HepG2 (cell line): Measurements from ENCODE around the gene MYO3B. TPM values are rescaled to one million over a fixed set of nuclear protein-coding genes. Genes with fewer than 3 reads are reported as not detected.

Experiments
- CBFB ChIP-seq: sonication (generic); formaldehyde crosslinking; IDR thresholded peaks from 2 replicates; pipeline ENCODE4 v1.4.0; 2020; ENCODE audit warnings: missing genetic modification reagents
- CENPBD1 ChIP-seq: sonication (generic); formaldehyde crosslinking; IDR thresholded peaks from 2 replicates; pipeline ENCODE4 v1.8.0; 2022; ENCODE audit warnings: missing genetic modification reagents, low read depth, mild to moderate bottlenecking, borderline replicate concordance
- CHCHD3 ChIP-seq: sonication (generic); formaldehyde crosslinking; IDR thresholded peaks from 2 replicates; pipeline ENCODE4 v1.8.0; 2022; ENCODE audit warnings: mild to moderate bottlenecking, missing genetic modification reagents, moderate library complexity
- ETV6 ChIP-seq: sonication (generic); formaldehyde crosslinking; conservative IDR thresholded peaks from 2 replicates; pipeline ENCODE4 v1.4.0; 2020; ENCODE audit warnings: missing genetic modification reagents
- KDM4B ChIP-seq: sonication (generic); formaldehyde crosslinking; IDR thresholded peaks from 2 replicates; pipeline ENCODE4 v1.4.0; 2020; ENCODE audit warnings: missing genetic modification reagents
- KMT2A ChIP-seq: sonication (generic); formaldehyde crosslinking; IDR thresholded peaks from 2 replicates; pipeline ENCODE4 v1.4.0; 2020; ENCODE audit warnings: missing genetic modification reagents
- NR2F1 ChIP-seq, 2 experiments: fragments of 450-650 bp in 1 of 2; formaldehyde crosslinking in 1 of 2; IDR thresholded peaks; 2 replicates each; pipeline versions ENCODE4 v1.5.0 to v1.6.1; 2016 to 2020; ENCODE audit warnings: mild to moderate bottlenecking in 1 of 2, missing compliant biosample characterization in 1 of 2, missing genetic modification reagents in 1 of 2, moderate library complexity in 1 of 2
- RBAK ChIP-seq: sonication (generic); formaldehyde crosslinking; IDR thresholded peaks from 2 replicates; pipeline ENCODE4 v1.5.1; 2020; ENCODE audit warnings: mild to moderate bottlenecking, missing genetic modification reagents
- REL ChIP-seq: sonication (generic); formaldehyde crosslinking; conservative IDR thresholded peaks from 2 replicates; pipeline ENCODE4 v1.8.0; 2022; ENCODE audit warnings: mild to moderate bottlenecking, missing genetic modification reagents, moderate library complexity
- RXRB ChIP-seq: IDR thresholded peaks from 2 replicates; pipeline ENCODE4 v1.6.1; 2016; ENCODE audit warnings: borderline replicate concordance, missing genetic modification reagents, missing compliant biosample characterization
- SNAI1 ChIP-seq: sonication (generic); formaldehyde crosslinking; IDR thresholded peaks from 2 replicates; pipeline ENCODE4 v1.5.0; 2020; ENCODE audit warnings: mild to moderate bottlenecking, missing genetic modification reagents, borderline replicate concordance
- ZBTB20 ChIP-seq: sonication (generic); formaldehyde crosslinking; IDR thresholded peaks from 2 replicates; pipeline ENCODE4 v1.8.1; 2023; ENCODE audit warnings: missing genetic modification reagents, low read depth, mild to moderate bottlenecking, borderline replicate concordance
- ZBTB21 ChIP-seq: sonication (generic); formaldehyde crosslinking; IDR thresholded peaks from 2 replicates; pipeline ENCODE4 v1.4.0; 2020; ENCODE audit warnings: missing genetic modification reagents
- ZBTB3 ChIP-seq: sonication (generic); formaldehyde crosslinking; IDR thresholded peaks from 2 replicates; pipeline ENCODE4 v1.4.0; 2020; ENCODE audit warnings: low read depth, mild to moderate bottlenecking, moderate library complexity, missing genetic modification reagents, borderline replicate concordance
- ZNF543 ChIP-seq: sonication (generic); formaldehyde crosslinking; IDR thresholded peaks from 2 replicates; pipeline ENCODE4 v1.4.0; 2020; ENCODE audit warnings: mild to moderate bottlenecking, missing genetic modification reagents
- ZNF557 ChIP-seq: sonication (generic); formaldehyde crosslinking; IDR thresholded peaks from 2 replicates; pipeline ENCODE4 v1.4.0; 2020; ENCODE audit warnings: missing genetic modification reagents
- ZNF564 ChIP-seq: sonication (generic); formaldehyde crosslinking; IDR thresholded peaks from 2 replicates; pipeline ENCODE4 v1.8.1; 2023; ENCODE audit warnings: mild to moderate bottlenecking, missing genetic modification reagents
- ZNF644 ChIP-seq: IDR thresholded peaks from 2 replicates; pipeline ENCODE4 v1.6.1; 2016; ENCODE audit warnings: low read depth
- ZNF878 ChIP-seq: sonication (generic); formaldehyde crosslinking; IDR thresholded peaks from 2 replicates; pipeline ENCODE4 v1.8.1; 2023; ENCODE audit warnings: mild to moderate bottlenecking, missing genetic modification reagents, moderate library complexity
- polyA plus RNA-seq, 8 experiments: library from polyadenylated mRNA; depleted of rRNA in 3 of 8; stranded (reverse) in 7 of 8; unstranded in 1 of 8; fragments of >200 nt; fragmentation: Illumina TruSeq in 4 of 8; extraction: Trizol in 4 of 8; gene quantifications; 2 replicates each; pipeline versions ENCODE4 v1.2.1 to v1.2.3, GENCODE V29; 2011 to 2016; ENCODE audit warnings: low read depth in 4 of 8, missing spikeins in 1 of 8, mixed read lengths in 1 of 8; ENCODE audit not compliant: insufficient read depth in 1 of 8
- total RNA-seq, 5 experiments: library from RNA; depleted of rRNA; stranded (reverse); fragments of >200 nt; fragmentation: Illumina TruSeq; extraction: Trizol; gene quantifications; 2 replicates each; pipeline ENCODE4 v1.2.3, GENCODE V29; 2016; ENCODE audit warnings: low read depth in 1 of 5
- TF ChIP-seq, protein P1 (sequence below): sonication (generic); formaldehyde crosslinking; IDR thresholded peaks from 2 replicates; pipeline ENCODE4 v1.4.0; 2020; ENCODE audit warnings: missing genetic modification reagents
- TF ChIP-seq, protein P2 (sequence below): sonication (generic); formaldehyde crosslinking; IDR thresholded peaks from 2 replicates; pipeline ENCODE4 v1.5.1; 2020; ENCODE audit warnings: mild to moderate bottlenecking, missing genetic modification reagents
- TF ChIP-seq, protein P3 (sequence below): sonication (generic); formaldehyde crosslinking; conservative IDR thresholded peaks from 2 replicates; pipeline ENCODE4 v1.4.0; 2020; ENCODE audit warnings: missing genetic modification reagents

Gene MYO3B
- total and polyA plus RNA-seq, 2 of the 13 experiments (the other 11 are each of a cell fraction or from before 2014, with no cell fraction given) = 0.01 TPM; not detected in 1

- TF ChIP-seq, protein P1, sequence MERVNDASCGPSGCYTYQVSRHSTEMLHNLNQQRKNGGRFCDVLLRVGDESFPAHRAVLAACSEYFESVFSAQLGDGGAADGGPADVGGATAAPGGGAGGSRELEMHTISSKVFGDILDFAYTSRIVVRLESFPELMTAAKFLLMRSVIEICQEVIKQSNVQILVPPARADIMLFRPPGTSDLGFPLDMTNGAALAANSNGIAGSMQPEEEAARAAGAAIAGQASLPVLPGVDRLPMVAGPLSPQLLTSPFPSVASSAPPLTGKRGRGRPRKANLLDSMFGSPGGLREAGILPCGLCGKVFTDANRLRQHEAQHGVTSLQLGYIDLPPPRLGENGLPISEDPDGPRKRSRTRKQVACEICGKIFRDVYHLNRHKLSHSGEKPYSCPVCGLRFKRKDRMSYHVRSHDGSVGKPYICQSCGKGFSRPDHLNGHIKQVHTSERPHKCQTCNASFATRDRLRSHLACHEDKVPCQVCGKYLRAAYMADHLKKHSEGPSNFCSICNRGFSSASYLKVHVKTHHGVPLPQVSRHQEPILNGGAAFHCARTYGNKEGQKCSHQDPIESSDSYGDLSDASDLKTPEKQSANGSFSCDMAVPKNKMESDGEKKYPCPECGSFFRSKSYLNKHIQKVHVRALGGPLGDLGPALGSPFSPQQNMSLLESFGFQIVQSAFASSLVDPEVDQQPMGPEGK (CRISPR knock-in tag) = peak; percentile 93
- TF ChIP-seq REL (CRISPR knock-in tag) (no peak), ETV6 (CRISPR knock-in tag) (no peak), ZNF564 (CRISPR knock-in tag) (peak; percentile 61; the same call in 1 of the 2 replicates), ZBTB21 (0 out of 2 replicates have a peak, but pooled peaks have one; percentile 54), KDM4B (CRISPR knock-in tag) (peak; percentile 79), SNAI1 (CRISPR knock-in tag) (0 out of 2 replicates have a peak, but pooled peaks have one; percentile 56), CHCHD3 (CRISPR knock-in tag) (no peak), ZBTB20 (peak; percentile 70; the same call in 1 of the 2 replicates), NR2F1 (CRISPR knock-in tag; IDR thresholded peaks at IDR 0.05) (0 out of 4 replicates have a peak, but pooled peaks of 1 of the 2 experiments have one; percentile 19), ZNF557 (CRISPR knock-in tag) (no peak), ZBTB3 (CRISPR knock-in tag) (peak; percentile 77; the same call in 1 of the 2 replicates), ZNF644 (CRISPR knock-in tag) (peak; percentile 74; the same call in 1 of the 2 replicates), RBAK (CRISPR knock-in tag) (peak; percentile 93; the same call in 1 of the 2 replicates), CBFB (CRISPR knock-in tag) (peak; percentile 69; the same call in 1 of the 2 replicates), RXRB (CRISPR knock-in tag) (peak; percentile 85), CENPBD1 (CRISPR knock-in tag) (no peak), ZNF543 (CRISPR knock-in tag) (peak; percentile 66; the same call in 1 of the 2 replicates), KMT2A (no peak), ZNF878 (CRISPR knock-in tag) (peak; percentile 69; the same call in 1 of the 2 replicates)
- TF ChIP-seq, protein P2, sequence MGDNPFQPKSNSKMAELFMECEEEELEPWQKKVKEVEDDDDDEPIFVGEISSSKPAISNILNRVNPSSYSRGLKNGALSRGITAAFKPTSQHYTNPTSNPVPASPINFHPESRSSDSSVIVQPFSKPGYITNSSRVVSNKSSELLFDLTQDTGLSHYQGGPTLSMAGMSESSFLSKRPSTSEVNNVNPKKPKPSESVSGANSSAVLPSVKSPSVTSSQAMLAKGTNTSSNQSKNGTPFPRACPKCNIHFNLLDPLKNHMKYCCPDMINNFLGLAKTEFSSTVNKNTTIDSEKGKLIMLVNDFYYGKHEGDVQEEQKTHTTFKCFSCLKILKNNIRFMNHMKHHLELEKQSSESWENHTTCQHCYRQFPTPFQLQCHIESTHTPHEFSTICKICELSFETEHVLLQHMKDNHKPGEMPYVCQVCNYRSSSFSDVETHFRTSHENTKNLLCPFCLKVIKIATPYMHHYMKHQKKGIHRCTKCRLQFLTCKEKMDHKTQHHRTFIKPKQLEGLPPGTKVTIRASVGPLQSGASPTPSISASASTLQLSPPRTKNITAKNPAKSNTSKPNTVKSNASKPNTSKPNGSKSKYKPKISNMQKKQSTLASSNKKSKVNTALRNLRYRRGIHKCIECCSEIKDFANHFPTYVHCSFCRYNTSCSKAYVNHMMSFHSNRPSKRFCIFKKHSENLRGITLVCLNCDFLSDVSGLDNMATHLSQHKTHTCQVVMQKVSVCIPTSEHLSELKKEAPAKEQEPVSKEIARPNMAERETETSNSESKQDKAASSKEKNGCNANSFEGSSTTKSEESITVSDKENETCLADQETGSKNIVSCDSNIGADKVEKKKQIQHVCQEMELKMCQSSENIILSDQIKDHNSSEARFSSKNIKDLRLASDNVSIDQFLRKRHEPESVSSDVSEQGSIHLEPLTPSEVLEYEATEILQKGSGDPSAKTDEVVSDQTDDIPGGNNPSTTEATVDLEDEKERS (CRISPR knock-in tag) = peak; percentile 78
- TF ChIP-seq, protein P3, sequence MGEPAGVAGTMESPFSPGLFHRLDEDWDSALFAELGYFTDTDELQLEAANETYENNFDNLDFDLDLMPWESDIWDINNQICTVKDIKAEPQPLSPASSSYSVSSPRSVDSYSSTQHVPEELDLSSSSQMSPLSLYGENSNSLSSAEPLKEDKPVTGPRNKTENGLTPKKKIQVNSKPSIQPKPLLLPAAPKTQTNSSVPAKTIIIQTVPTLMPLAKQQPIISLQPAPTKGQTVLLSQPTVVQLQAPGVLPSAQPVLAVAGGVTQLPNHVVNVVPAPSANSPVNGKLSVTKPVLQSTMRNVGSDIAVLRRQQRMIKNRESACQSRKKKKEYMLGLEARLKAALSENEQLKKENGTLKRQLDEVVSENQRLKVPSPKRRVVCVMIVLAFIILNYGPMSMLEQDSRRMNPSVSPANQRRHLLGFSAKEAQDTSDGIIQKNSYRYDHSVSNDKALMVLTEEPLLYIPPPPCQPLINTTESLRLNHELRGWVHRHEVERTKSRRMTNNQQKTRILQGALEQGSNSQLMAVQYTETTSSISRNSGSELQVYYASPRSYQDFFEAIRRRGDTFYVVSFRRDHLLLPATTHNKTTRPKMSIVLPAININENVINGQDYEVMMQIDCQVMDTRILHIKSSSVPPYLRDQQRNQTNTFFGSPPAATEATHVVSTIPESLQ (CRISPR knock-in tag) = 0 out of 2 replicates have a peak, but pooled peaks have one; percentile 89
Measured at GRCh38 chr2:170455617-170456426, 277.9 kb downstream of the MYO3B start (continued).
